Retinal pigment epithelial cell (primary cell): ENCODE data around the gene PCDHA1.

Source experiments
- DNase-seq: peaks from one replicate; pipeline ENCODE4 v3.0.0-alpha.2; 2010; ENCODE audit warnings: low read depth
- H3K4me3 ChIP-seq: 2 replicates; pipeline ENCODE4 v1.5.1; 2011; ENCODE audit warnings: mild to moderate bottlenecking, low read length, control low read depth, moderate library complexity
- TF ChIP-seq, protein P1 (sequence below): conservative IDR thresholded peaks from 2 replicates; pipeline ENCODE4 v1.5.1; 2011; ENCODE audit warnings: low read depth, low read length, control low read depth, inconsistent platforms

The PCDHA1 gene

GRCh38 chr5:141032626-141033025 lies 246.7 kb downstream of the PCDHA1 start:
- no peak overlapping the region for H3K4me3 ChIP-seq
- DNase-seq: no peak
- TF ChIP-seq, protein P1, sequence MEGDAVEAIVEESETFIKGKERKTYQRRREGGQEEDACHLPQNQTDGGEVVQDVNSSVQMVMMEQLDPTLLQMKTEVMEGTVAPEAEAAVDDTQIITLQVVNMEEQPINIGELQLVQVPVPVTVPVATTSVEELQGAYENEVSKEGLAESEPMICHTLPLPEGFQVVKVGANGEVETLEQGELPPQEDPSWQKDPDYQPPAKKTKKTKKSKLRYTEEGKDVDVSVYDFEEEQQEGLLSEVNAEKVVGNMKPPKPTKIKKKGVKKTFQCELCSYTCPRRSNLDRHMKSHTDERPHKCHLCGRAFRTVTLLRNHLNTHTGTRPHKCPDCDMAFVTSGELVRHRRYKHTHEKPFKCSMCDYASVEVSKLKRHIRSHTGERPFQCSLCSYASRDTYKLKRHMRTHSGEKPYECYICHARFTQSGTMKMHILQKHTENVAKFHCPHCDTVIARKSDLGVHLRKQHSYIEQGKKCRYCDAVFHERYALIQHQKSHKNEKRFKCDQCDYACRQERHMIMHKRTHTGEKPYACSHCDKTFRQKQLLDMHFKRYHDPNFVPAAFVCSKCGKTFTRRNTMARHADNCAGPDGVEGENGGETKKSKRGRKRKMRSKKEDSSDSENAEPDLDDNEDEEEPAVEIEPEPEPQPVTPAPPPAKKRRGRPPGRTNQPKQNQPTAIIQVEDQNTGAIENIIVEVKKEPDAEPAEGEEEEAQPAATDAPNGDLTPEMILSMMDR: no peak

- TF ChIP-seq, protein P1: no peak
- no peak for DNase-seq
- no peak overlapping the region for H3K4me3 ChIP-seq
Measured at GRCh38 chr5:141039061-141039460, 253.1 kb downstream of the PCDHA1 start.

DNA sequence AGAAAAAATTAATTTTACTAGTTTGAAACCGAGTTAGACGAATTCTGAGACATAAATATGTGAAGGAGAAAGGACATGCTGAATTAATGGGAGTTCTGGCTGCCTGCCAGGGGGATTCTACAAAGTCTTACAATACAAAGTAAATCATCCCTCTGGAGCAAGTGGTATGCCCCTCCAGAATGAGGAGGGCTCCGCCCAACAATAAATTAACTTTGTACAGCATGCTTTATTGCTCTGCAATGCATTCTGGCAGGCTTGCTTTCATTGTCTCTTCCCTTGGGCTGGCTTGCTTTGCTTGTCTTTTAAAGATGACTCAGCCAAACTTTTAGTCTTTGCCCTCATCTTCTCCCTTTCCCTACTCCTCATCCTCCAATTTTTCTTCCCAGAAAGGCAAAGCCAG lies 253.6 kb downstream of the PCDHA1 start:
- H3K4me3 ChIP-seq: no peak overlapping the region
- no peak for DNase-seq
- TF ChIP-seq, protein P1: no peak

DNA sequence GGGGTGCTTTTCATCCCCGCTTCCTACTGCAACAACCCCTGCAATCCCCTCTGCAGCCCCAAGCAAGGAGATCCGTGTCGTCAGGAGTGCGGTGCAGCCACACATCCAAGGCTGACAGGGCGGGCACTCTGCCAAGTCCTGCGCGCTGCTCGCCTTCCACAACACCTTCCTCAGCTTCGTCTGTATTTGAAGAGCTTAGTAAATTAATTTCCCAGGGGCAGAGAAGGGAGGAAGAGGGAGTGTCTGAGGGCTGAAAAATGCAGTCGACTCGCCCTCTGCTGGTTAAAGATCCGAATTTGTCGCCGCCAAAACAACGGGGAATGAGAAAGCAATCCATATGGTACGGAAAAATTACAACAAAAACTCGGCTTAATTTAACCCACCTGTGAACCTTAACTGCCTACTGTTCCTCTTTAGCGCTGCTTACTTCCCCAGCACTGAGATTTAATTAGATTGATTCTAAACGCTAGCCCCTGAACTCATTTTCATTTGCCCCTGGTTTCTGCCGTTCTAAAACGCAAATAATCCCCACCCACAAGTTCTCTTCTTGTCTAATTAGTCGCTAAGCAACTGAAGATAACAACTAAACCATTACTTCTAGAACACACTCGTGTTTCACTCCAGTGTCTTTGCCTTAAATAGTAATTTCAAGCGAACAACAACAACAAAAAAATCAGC lies 254.3 kb downstream of the PCDHA1 start:
- peak; percentile 21 for DNase-seq
- TF ChIP-seq, protein P1: peak; percentile 63
- peak overlapping the region; percentile 39 for H3K4me3 ChIP-seq

DNA sequence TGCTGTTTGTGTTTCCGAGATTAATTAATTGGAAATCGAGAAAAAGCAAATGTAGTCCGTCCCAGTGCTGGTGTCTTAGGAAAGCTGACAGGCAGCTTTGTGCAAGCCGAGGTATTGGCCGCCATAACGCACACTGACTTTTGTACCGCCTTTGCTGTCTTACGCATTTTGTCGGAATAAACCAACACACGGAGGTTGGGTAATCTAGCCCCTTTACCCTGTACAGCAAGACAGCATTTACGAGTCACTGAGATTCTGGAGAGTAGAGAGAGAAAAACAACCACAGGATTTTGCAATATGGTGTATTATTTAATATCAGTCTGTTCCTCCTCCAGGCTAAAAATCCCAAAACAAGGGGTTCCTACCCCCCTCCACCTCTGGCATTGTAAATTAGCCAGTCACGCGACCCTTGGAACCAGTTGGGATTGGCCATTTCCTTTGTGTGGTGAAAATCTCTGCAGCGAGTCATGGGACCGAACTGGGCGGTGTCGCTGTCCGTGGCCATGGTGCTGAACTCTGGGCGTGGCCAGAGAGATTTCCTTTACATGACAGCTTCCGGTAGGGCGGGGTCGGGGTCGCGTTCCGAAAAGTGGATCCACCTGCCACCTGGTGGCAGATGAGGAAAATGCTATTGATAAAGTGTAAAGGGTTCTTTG lies 255.0 kb downstream of the PCDHA1 start:
- peak; percentile 63 for DNase-seq
- H3K4me3 ChIP-seq: peak overlapping the region; percentile 39
- TF ChIP-seq, protein P1: peak; percentile 67

DNA sequence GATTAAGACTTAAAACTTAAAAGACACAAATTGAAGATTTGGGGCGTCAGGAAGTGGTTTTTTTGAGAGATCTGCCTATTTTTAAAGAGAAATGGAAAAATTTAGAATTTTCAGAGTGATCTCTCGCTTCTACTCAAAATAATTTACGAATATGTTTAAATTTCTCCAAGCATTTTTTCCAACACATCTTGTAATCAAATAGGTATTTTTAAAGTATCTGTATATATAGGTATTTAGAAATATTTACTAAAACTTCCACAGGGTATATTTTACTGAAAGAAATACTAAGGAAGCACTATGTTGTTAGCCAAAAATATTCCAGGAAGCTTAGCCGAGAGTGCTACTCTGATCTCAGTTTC lies 255.5 kb downstream of the PCDHA1 start:
- no peak overlapping the region for H3K4me3 ChIP-seq
- TF ChIP-seq, protein P1: no peak
- no peak for DNase-seq

- TF ChIP-seq, protein P1: no peak
- DNase-seq: no peak
- H3K4me3 ChIP-seq: no peak overlapping the region
Measured at GRCh38 chr5:141042555-141042954, 256.6 kb downstream of the PCDHA1 start.
